ENCODE results near the gene NPDC1. TPM values are rescaled to one million over a fixed set of nuclear protein-coding genes. Genes with fewer than 3 reads are reported as not detected.
A peak's percentile ranks its signal among the peaks of the same experiment; 100 is the strongest.

Gene NPDC1
- total RNA-seq, 1 donor from 2014 or later: 3.8 TPM

- Mint-ChIP-seq H3K27me3 (ENCODE audit: insufficient read depth, low read depth) (no peaks in the 10 kb centered on the region), H3K27ac (no peak overlapping the region), H3K4me1 (no peaks in the 10 kb centered on the region), H3K9me3 (no peaks in the 10 kb centered on the region), H3K4me3 (no peak overlapping the region), H3K36me3 (no peaks in the 10 kb centered on the region)
- TF ChIP-seq EZH2phosphoT487 (IDR thresholded peaks at IDR 0.05) (no peak), CTCF (IDR thresholded peaks at IDR 0.05) (no peak), EZH2 (IDR thresholded peaks at IDR 0.05) (no peak)
- Histone ChIP-seq H3K27me3 (no peaks in the 10 kb centered on the region), H3F3A (ENCODE audit: low read depth) (peaks cover 6% of the 10 kb centered on the region), H2AFZ (replicated peaks) (no peak overlapping the region), H3K4me1 (no peaks in the 10 kb centered on the region), H3K4me3 (no peak overlapping the region), H3K9me3 (ENCODE audit: low read depth) (no peaks in the 10 kb centered on the region), H3K9ac (no peak overlapping the region), H4K20me1 (ENCODE audit: low read depth) (peaks cover 3% of the 10 kb centered on the region), H3K79me2 (ENCODE audit: low read depth) (no peaks in the 10 kb centered on the region), H3K4me2 (no peak overlapping the region), H3K27ac (no peak overlapping the region), H3K36me3 (no peaks in the 10 kb centered on the region)
- no peak for DNase-seq (ENCODE audit: low spot score)
Measured at GRCh38 chr9:137037035-137037434, 8.9 kb downstream of the NPDC1 start.

- Histone ChIP-seq H4K20me1 (ENCODE audit: low read depth) (no peaks in the 10 kb centered on the region), H3K4me1 (no peaks in the 10 kb centered on the region), H3K27me3 (no peaks in the 10 kb centered on the region), H3K36me3 (no peaks in the 10 kb centered on the region), H3K4me3 (no peak overlapping the region), H3F3A (ENCODE audit: low read depth) (peaks cover 6% of the 10 kb centered on the region), H3K27ac (no peak overlapping the region), H3K4me2 (no peak overlapping the region), H2AFZ (replicated peaks) (no peak overlapping the region), H3K9ac (no peak overlapping the region), H3K9me3 (ENCODE audit: low read depth) (no peaks in the 10 kb centered on the region), H3K79me2 (ENCODE audit: low read depth) (no peaks in the 10 kb centered on the region)
- Mint-ChIP-seq H3K36me3 (no peaks in the 10 kb centered on the region), H3K27ac (no peak overlapping the region), H3K4me1 (no peaks in the 10 kb centered on the region), H3K27me3 (ENCODE audit: insufficient read depth, low read depth) (no peaks in the 10 kb centered on the region), H3K4me3 (no peak overlapping the region), H3K9me3 (no peaks in the 10 kb centered on the region)
- TF ChIP-seq CTCF (IDR thresholded peaks at IDR 0.05): no peak
- no peak for TF ChIP-seq EZH2 (IDR thresholded peaks at IDR 0.05)
- no peak for TF ChIP-seq EZH2phosphoT487 (IDR thresholded peaks at IDR 0.05)
- no peak for DNase-seq (ENCODE audit: low spot score)
Measured at GRCh38 chr9:137035937-137036336, 10.0 kb downstream of the NPDC1 start.

- Histone ChIP-seq H2AFZ (replicated peaks) (no peak overlapping the region), H3K4me1 (no peaks in the 10 kb centered on the region), H3K27ac (no peak overlapping the region), H3K4me2 (peak overlapping the region; percentile 22), H4K20me1 (ENCODE audit: low read depth) (no peaks in the 10 kb centered on the region), H3K36me3 (no peaks in the 10 kb centered on the region), H3K79me2 (ENCODE audit: low read depth) (no peaks in the 10 kb centered on the region), H3F3A (ENCODE audit: low read depth) (peaks cover 6% of the 10 kb centered on the region), H3K9me3 (ENCODE audit: low read depth) (no peaks in the 10 kb centered on the region), H3K9ac (no peak overlapping the region), H3K27me3 (no peaks in the 10 kb centered on the region), H3K4me3 (no peak overlapping the region)
- H3K4me1 Mint-ChIP-seq: no peaks in the 10 kb centered on the region
- no peaks in the 10 kb centered on the region for H3K9me3 Mint-ChIP-seq
- H3K36me3 Mint-ChIP-seq: no peaks in the 10 kb centered on the region
- H3K4me3 Mint-ChIP-seq: no peak overlapping the region
- no peak for DNase-seq (ENCODE audit: low spot score)
- H3K27me3 Mint-ChIP-seq (ENCODE audit: insufficient read depth, low read depth): no peaks in the 10 kb centered on the region
- no peak overlapping the region for H3K27ac Mint-ChIP-seq
- TF ChIP-seq EZH2phosphoT487 (IDR thresholded peaks at IDR 0.05) (no peak), CTCF (IDR thresholded peaks at IDR 0.05) (no peak), EZH2 (IDR thresholded peaks at IDR 0.05) (no peak)
Measured at GRCh38 chr9:137035507-137035834, 10.5 kb downstream of the NPDC1 start.
